ENCODE results near the gene CROCC.
A peak's percentile ranks its signal among the peaks of the same experiment; 100 is the strongest.
"Not testable (repeated sequence)": the region's sequence is repeated elsewhere in the genome, so short reads cannot be mapped to it uniquely, and the experiment has no call there.

Gene CROCC

GRCh38 chr1:16897653-16898052 lies 24.1 kb upstream of the CROCC start:
- H3K36me3 ChIP-seq (ENCODE audit: control insufficient read depth in 2 of 2, insufficient read depth in 2 of 2, low read length in 2 of 2); H3K4me3 ChIP-seq (ENCODE audit: low read length in 2 of 2); H3K4me1 ChIP-seq (ENCODE audit: control insufficient read depth in 2 of 2, insufficient read depth in 2 of 2, low read length in 2 of 2); H3K9ac ChIP-seq (ENCODE audit: low read depth in 1 of 2, low read length in 2 of 2); H3K9me3 ChIP-seq (ENCODE audit: control insufficient read depth in 2 of 2, low read length in 2 of 2); H3K27ac ChIP-seq (ENCODE audit: low read depth in 2 of 2, low read length in 2 of 2); H3K27me3 ChIP-seq (ENCODE audit: control insufficient read depth in 2 of 2, insufficient read depth in 2 of 2, low read length in 2 of 2): not testable (repeated sequence)

DNA sequence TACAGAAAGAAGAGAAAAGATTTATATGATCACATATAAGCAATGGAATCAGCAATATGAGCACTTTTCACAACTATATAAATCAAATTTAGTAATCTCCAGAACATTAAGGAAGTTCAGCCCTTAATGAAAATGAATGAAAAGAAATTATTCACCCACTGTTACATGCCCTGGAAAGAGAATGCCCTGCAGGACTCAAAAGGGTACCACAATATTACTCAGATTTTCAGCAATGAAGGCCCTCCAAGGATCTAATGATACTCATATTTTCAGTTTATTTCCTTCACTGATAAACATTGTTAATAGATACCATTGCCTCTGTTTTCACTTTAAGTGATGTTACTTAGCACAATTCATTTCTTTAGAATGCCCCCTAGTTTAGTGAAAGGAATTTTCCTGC lies 23.4 kb upstream of the CROCC start:
- not testable (repeated sequence) for H3K36me3 ChIP-seq (ENCODE audit: control insufficient read depth in 2 of 2, insufficient read depth in 2 of 2, low read length in 2 of 2); H3K9me3 ChIP-seq (ENCODE audit: control insufficient read depth in 2 of 2, low read length in 2 of 2); H3K4me1 ChIP-seq (ENCODE audit: control insufficient read depth in 2 of 2, insufficient read depth in 2 of 2, low read length in 2 of 2); H3K4me3 ChIP-seq (ENCODE audit: low read length in 2 of 2); H3K9ac ChIP-seq (ENCODE audit: low read depth in 1 of 2, low read length in 2 of 2); H3K27ac ChIP-seq (ENCODE audit: low read depth in 2 of 2, low read length in 2 of 2); H3K27me3 ChIP-seq (ENCODE audit: control insufficient read depth in 2 of 2, insufficient read depth in 2 of 2, low read length in 2 of 2)

- H3K4me3 ChIP-seq (ENCODE audit: low read length in 2 of 2); H3K36me3 ChIP-seq (ENCODE audit: control insufficient read depth in 2 of 2, insufficient read depth in 2 of 2, low read length in 2 of 2); H3K27me3 ChIP-seq (ENCODE audit: control insufficient read depth in 2 of 2, insufficient read depth in 2 of 2, low read length in 2 of 2); H3K9ac ChIP-seq (ENCODE audit: low read depth in 1 of 2, low read length in 2 of 2); H3K27ac ChIP-seq (ENCODE audit: low read depth in 2 of 2, low read length in 2 of 2); H3K9me3 ChIP-seq (ENCODE audit: control insufficient read depth in 2 of 2, low read length in 2 of 2): not testable (repeated sequence)
- H3K4me1 ChIP-seq (ENCODE audit: control insufficient read depth in 2 of 2, insufficient read depth in 2 of 2, low read length in 2 of 2), result peaks cover 3 to 13% of the 10 kb centered on the region in 2 donors
These were observed 22.7 kb upstream of the CROCC start for GRCh38 chr1:16899020-16899419.

DNA sequence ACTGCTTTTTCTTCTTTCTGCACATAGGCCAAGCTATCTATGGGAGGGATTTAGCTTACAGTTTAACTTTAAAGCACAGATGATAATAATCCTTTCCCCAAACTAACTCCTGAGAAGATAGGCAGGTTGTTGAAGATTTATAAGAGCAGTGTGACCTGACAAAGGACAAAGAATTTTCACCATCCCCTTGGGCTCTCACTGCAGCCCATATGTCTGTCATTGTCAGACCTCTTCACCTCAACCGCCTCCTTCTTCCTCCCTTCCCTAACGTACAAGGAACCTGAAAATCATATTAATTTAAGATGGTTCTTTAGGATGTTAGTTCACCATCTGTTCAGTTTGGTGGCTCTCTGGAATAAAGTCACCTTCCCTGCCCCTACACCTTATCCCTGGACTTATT lies 21.0 kb upstream of the CROCC start:
- Histone ChIP-seq H3K27me3 (ENCODE audit: control insufficient read depth in 2 of 2, insufficient read depth in 2 of 2, low read length in 2 of 2) (no peaks in the 10 kb centered on the region), H3K9me3 (ENCODE audit: control insufficient read depth in 2 of 2, low read length in 2 of 2) (no peaks in the 10 kb centered on the region), H3K4me1 (ENCODE audit: control insufficient read depth in 2 of 2, insufficient read depth in 2 of 2, low read length in 2 of 2) (peaks cover 9 to 24% of the 10 kb centered on the region in 2 donors), H3K27ac (ENCODE audit: low read depth in 2 of 2, low read length in 2 of 2) (no peak overlapping the region), H3K36me3 (ENCODE audit: control insufficient read depth in 2 of 2, insufficient read depth in 2 of 2, low read length in 2 of 2) (no peaks in the 10 kb centered on the region), H3K4me3 (ENCODE audit: low read length in 2 of 2) (no peak overlapping the region), H3K9ac (ENCODE audit: low read depth in 1 of 2, low read length in 2 of 2) (no peak overlapping the region)

GRCh38 chr1:16901371-16901770 lies 20.4 kb upstream of the CROCC start:
- not testable (repeated sequence) for H3K27ac ChIP-seq (ENCODE audit: low read depth in 2 of 2, low read length in 2 of 2); H3K9ac ChIP-seq (ENCODE audit: low read depth in 1 of 2, low read length in 2 of 2); H3K36me3 ChIP-seq (ENCODE audit: control insufficient read depth in 2 of 2, insufficient read depth in 2 of 2, low read length in 2 of 2); H3K27me3 ChIP-seq (ENCODE audit: control insufficient read depth in 2 of 2, insufficient read depth in 2 of 2, low read length in 2 of 2); H3K4me3 ChIP-seq (ENCODE audit: low read length in 2 of 2); H3K9me3 ChIP-seq (ENCODE audit: control insufficient read depth in 2 of 2, low read length in 2 of 2)
- peaks cover 11 to 24% of the 10 kb centered on the region in 2 donors for H3K4me1 ChIP-seq (ENCODE audit: control insufficient read depth in 2 of 2, insufficient read depth in 2 of 2, low read length in 2 of 2)

DNA sequence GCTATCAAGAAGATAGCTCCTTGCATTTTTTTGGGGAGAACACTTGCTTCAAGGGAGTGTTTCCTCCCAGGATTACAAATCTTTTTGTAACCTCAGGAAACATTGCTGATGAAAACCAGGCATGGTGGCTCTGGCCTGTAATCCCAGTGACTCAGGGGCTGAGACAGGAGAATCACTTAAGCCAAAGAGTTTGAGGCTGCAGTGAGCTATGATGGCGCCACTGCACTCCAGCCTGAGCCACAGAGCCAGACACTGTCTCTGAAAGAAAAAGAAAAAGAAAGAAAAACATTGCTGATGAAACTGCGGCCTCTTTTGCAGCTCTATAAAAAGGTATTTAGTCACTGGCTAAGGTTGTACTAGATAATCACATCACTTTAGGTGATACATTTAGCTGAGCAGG lies 18.7 kb upstream of the CROCC start:
- no peak overlapping the region for H3K4me3 ChIP-seq (ENCODE audit: low read length in 2 of 2)
- no peaks in the 10 kb centered on the region for H3K36me3 ChIP-seq (ENCODE audit: control insufficient read depth in 2 of 2, insufficient read depth in 2 of 2, low read length in 2 of 2)
- no peaks in the 10 kb centered on the region for H3K9me3 ChIP-seq (ENCODE audit: control insufficient read depth in 2 of 2, low read length in 2 of 2)

GRCh38 chr1:16903458-16903796 lies 18.3 kb upstream of the CROCC start:
- H3K4me1 ChIP-seq (ENCODE audit: control insufficient read depth in 2 of 2, insufficient read depth in 2 of 2, low read length in 2 of 2), result peaks cover 14 to 16% of the 10 kb centered on the region in 2 donors
- H3K9ac ChIP-seq (ENCODE audit: low read depth in 1 of 2, low read length in 2 of 2), result peak overlapping the region; percentile 99 to 100
- no peaks in the 10 kb centered on the region for H3K9me3 ChIP-seq (ENCODE audit: control insufficient read depth in 2 of 2, low read length in 2 of 2)
- peak overlapping the region; percentile 83 for H3K4me3 ChIP-seq (ENCODE audit: low read length in 2 of 2)
- H3K36me3 ChIP-seq (ENCODE audit: control insufficient read depth in 2 of 2, insufficient read depth in 2 of 2, low read length in 2 of 2), result no peaks in the 10 kb centered on the region
- peak overlapping the region; percentile 100 for H3K27ac ChIP-seq (ENCODE audit: low read depth in 2 of 2, low read length in 2 of 2)
- H3K27me3 ChIP-seq (ENCODE audit: control insufficient read depth in 2 of 2, insufficient read depth in 2 of 2, low read length in 2 of 2), result no peaks in the 10 kb centered on the region

More for the DNA sequence above, 18.7 kb upstream of the CROCC start:
- Histone ChIP-seq H3K27me3 (ENCODE audit: control insufficient read depth in 2 of 2, insufficient read depth in 2 of 2, low read length in 2 of 2) (no peaks in the 10 kb centered on the region), H3K9ac (ENCODE audit: low read depth in 1 of 2, low read length in 2 of 2) (no peak overlapping the region), H3K4me1 (ENCODE audit: control insufficient read depth in 2 of 2, insufficient read depth in 2 of 2, low read length in 2 of 2) (peaks cover 14 to 16% of the 10 kb centered on the region in 2 donors), H3K27ac (ENCODE audit: low read depth in 2 of 2, low read length in 2 of 2) (peak overlapping the region; percentile 100)

DNA sequence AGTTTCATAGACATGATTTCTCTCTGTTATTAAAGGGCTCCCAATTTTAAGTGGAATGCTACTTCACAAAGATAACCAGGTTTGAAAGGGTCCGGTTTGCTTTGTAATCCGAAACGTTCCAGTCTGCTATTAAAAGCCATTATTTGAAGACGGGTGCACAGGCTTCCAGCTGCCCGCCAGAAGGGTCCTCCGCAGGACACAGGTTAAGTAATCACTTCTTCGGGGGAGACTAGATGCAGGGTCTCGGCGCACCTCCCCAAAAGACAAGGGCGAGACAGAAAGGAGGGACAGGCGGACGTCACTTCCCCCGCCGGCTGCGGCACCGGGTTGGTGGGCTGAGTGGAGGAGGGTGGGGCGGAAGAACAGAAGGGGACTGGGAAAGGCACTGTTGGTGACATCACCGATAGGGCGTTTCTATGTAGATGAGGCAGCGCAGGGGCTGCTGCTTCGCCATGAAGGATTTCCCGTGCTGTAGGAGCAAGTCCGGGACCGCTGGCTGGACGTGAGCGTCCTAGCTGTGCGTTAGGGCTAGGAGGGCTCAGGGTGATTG lies 17.1 kb upstream of the CROCC start:
- Histone ChIP-seq H3K27ac (ENCODE audit: low read depth in 2 of 2, low read length in 2 of 2) (peak overlapping the region; percentile 100), H3K4me1 (ENCODE audit: control insufficient read depth in 2 of 2, insufficient read depth in 2 of 2, low read length in 2 of 2) (peaks cover 14 to 16% of the 10 kb centered on the region in 2 donors), H3K9me3 (ENCODE audit: control insufficient read depth in 2 of 2, low read length in 2 of 2) (no peaks in the 10 kb centered on the region), H3K4me3 (ENCODE audit: low read length in 2 of 2) (peak overlapping the region; percentile 83), H3K9ac (ENCODE audit: low read depth in 1 of 2, low read length in 2 of 2) (peak overlapping the region; percentile 99 to 100), H3K36me3 (ENCODE audit: control insufficient read depth in 2 of 2, insufficient read depth in 2 of 2, low read length in 2 of 2) (no peaks in the 10 kb centered on the region), H3K27me3 (ENCODE audit: control insufficient read depth in 2 of 2, insufficient read depth in 2 of 2, low read length in 2 of 2) (no peaks in the 10 kb centered on the region)

DNA sequence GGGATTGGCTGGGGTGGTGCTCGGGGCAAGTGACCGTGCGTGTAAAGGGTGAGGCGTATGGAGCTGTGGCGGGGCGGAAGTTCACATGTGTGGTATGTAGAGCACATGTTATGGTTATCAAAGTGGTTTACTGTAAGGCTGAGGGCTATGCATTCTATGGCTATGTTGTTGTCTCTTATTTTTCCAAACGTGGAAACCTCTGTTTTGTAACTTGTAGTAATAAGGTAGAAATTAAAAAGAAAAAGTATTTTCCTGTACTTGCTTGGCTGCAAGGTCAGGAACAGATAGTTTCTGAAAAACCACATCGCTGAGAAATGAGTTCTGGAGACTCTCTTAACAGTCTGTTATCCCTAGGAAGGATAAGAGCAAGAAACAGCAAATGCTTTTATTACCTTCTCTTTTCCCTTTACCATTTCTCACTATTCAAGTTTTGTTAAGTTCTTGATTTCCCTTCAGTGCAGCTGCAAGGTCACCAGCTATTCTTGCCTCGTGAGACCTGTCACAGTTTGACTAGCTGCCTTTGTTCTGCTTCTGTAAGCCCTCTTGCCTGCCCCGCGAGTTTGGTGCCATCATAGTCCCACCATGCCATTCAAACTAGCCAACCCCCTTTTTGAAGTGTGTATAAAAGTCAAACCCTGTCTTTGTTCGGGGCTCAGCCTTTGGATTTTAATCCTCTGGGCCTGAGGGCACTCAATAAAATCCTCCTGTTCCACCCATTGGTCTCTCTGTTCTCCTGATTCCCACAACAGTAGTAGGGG lies 16.4 kb upstream of the CROCC start:
- H3K9me3 ChIP-seq (ENCODE audit: control insufficient read depth in 2 of 2, low read length in 2 of 2), result no peaks in the 10 kb centered on the region
- peak overlapping the region; percentile 83 for H3K4me3 ChIP-seq (ENCODE audit: low read length in 2 of 2)
- H3K27me3 ChIP-seq (ENCODE audit: control insufficient read depth in 2 of 2, insufficient read depth in 2 of 2, low read length in 2 of 2), result no peaks in the 10 kb centered on the region
- H3K36me3 ChIP-seq (ENCODE audit: control insufficient read depth in 2 of 2, insufficient read depth in 2 of 2, low read length in 2 of 2), result no peaks in the 10 kb centered on the region
- peaks cover 14 to 16% of the 10 kb centered on the region in 2 donors for H3K4me1 ChIP-seq (ENCODE audit: control insufficient read depth in 2 of 2, insufficient read depth in 2 of 2, low read length in 2 of 2)
- peak overlapping the region; percentile 99 to 100 for H3K9ac ChIP-seq (ENCODE audit: low read depth in 1 of 2, low read length in 2 of 2)
- H3K27ac ChIP-seq (ENCODE audit: low read depth in 2 of 2, low read length in 2 of 2), result peak overlapping the region; percentile 100

DNA sequence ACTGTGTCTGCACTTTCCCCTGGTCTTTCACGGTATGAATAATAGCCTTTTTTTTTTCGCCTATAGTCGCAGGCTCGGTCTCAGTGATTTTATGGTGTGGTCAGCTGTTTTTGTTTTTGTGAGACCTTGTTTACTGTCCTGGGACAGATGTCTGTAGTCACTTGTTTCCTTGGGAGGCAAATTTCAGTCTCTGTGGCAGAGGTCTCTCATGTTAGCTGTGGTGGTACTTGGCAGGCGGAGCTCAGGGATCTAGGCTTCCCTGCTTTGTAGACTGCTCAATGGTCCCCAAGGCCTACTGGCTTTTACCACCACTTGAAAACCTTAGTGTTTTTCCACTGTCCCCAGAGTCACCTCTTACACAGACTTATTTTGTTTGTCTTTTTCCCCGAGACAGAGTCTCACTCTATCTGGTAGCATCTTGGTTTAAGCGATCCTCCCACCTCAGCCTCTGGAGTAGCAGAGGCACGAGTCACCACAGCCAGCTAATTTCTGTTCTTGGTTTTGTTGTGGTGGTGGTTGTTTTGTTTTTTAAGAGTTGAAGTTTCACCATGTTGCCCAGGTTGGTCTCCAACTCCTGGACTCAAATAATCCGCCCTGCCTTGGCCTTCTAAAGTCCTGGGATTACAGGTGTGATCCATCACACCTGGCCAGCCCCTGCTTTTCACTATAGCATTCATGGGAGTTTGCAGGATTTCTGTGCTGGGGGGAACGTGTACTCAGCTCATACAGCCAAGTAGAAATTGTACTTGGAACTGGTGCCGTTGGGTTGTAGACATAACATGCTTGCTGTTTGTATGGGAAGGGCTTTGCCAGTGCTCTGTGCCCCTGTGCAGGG lies 15.6 kb upstream of the CROCC start:
- Histone ChIP-seq H3K9ac (ENCODE audit: low read depth in 1 of 2, low read length in 2 of 2) (peak overlapping the region; percentile 7 to 26), H3K27ac (ENCODE audit: low read depth in 2 of 2, low read length in 2 of 2) (peak overlapping the region; percentile 100), H3K36me3 (ENCODE audit: control insufficient read depth in 2 of 2, insufficient read depth in 2 of 2, low read length in 2 of 2) (no peaks in the 10 kb centered on the region), H3K27me3 (ENCODE audit: control insufficient read depth in 2 of 2, insufficient read depth in 2 of 2, low read length in 2 of 2) (no peaks in the 10 kb centered on the region), H3K9me3 (ENCODE audit: control insufficient read depth in 2 of 2, low read length in 2 of 2) (no peaks in the 10 kb centered on the region), H3K4me3 (ENCODE audit: low read length in 2 of 2) (no peak overlapping the region), H3K4me1 (ENCODE audit: control insufficient read depth in 2 of 2, insufficient read depth in 2 of 2, low read length in 2 of 2) (peaks cover 14 to 16% of the 10 kb centered on the region in 2 donors)

All from mucosa of rectum (tissue), 2 donors.